ENCODE results near the gene PRODH.
"Not testable (repeated sequence)": the region's sequence is repeated elsewhere in the genome, so short reads cannot be mapped to it uniquely, and the experiment has no call there.

DNA sequence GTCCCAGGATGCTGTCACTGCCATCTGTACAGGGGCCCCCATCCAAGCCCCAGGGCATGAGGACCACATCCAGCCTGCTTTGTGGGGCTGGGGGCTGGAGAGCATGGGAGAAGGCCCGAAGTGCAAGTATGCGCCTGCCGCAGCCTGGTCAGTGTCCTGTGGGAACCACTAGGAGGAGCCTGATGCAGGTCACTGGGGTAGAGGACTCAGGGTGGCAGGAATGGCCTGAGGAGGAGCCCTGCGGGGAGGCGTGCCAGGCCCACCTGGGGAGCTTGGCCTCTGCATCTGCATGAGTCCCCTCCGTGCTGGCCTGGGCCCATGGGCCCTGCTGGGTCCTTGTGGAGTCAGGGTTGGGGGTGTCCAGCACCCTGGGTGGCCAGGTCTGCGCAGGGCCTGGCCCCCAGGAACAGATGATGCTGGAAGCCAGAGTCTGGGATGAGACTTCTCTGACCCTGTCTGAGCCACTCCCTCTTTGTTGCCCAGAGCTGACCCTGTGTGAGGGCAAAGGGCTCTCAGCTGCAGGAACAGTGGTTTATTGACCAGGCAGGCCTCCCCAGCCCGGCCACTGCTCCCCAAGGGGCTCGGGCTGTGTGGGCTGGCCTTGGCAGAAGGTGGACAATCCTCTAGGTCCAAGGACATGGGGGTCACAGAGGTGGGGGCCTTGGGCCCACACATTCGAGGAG, 23.7 kb downstream of the PRODH start:
- TF ChIP-seq, protein P1, sequence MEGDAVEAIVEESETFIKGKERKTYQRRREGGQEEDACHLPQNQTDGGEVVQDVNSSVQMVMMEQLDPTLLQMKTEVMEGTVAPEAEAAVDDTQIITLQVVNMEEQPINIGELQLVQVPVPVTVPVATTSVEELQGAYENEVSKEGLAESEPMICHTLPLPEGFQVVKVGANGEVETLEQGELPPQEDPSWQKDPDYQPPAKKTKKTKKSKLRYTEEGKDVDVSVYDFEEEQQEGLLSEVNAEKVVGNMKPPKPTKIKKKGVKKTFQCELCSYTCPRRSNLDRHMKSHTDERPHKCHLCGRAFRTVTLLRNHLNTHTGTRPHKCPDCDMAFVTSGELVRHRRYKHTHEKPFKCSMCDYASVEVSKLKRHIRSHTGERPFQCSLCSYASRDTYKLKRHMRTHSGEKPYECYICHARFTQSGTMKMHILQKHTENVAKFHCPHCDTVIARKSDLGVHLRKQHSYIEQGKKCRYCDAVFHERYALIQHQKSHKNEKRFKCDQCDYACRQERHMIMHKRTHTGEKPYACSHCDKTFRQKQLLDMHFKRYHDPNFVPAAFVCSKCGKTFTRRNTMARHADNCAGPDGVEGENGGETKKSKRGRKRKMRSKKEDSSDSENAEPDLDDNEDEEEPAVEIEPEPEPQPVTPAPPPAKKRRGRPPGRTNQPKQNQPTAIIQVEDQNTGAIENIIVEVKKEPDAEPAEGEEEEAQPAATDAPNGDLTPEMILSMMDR (conservative IDR thresholded peaks at IDR 0.05; ENCODE audit: low read length): not testable (repeated sequence)
- TF ChIP-seq EZH2phosphoT487 (IDR thresholded peaks at IDR 0.05; ENCODE audit: borderline replicate concordance): not testable (repeated sequence)

Data from Loucy (cell line).